DND-41 (cell line): ENCODE data around the gene NOS1AP.

Experiments used
- CTCF ChIP-seq: IDR thresholded peaks from 2 replicates; pipeline ENCODE4 v1.5.1; 2012; ENCODE audit warnings: borderline replicate concordance, low read length, moderate library complexity, mild to moderate bottlenecking; ENCODE audit not compliant: poor library complexity, severe bottlenecking; ENCODE audit errors: extremely low read depth
- EZH2 ChIP-seq: IDR thresholded peaks from 3 replicates; pipeline ENCODE4 v1.6.1; 2012; ENCODE audit warnings: borderline replicate concordance, low read depth, mild to moderate bottlenecking, moderate library complexity, low read length, inconsistent platforms; ENCODE audit not compliant: severe bottlenecking

GRCh38 chr1:162131400-162132321 is 62.2 kb downstream of the NOS1AP start:
- TF ChIP-seq CTCF: no peak
- no peak for TF ChIP-seq EZH2
